OCI-LY1 (cell line): Measurements from ENCODE around the gene LMBR1L.

Experiments used
- CTCF ChIP-seq: fragments of 200-600 bp; sonication (generic), shearing (Covaris generic); IDR thresholded peaks from 2 replicates; pipeline ENCODE4 v1.5.1; 2017; ENCODE audit warnings: mild to moderate bottlenecking, antibody characterized with exemption, low read length, moderate library complexity, mixed read lengths
- EZH2 ChIP-seq: fragments of 200-600 bp; sonication (generic), shearing (Covaris generic); IDR thresholded peaks from 2 replicates; pipeline ENCODE4 v1.8.0; 2017; ENCODE audit warnings: borderline replicate concordance, mixed run types, mild to moderate bottlenecking, antibody characterized with exemption, low read length, moderate library complexity, mixed read lengths

GRCh38 chr12:49098035-49098451 lies 12.6 kb downstream of the LMBR1L start:
- TF ChIP-seq CTCF (peak; percentile 79), EZH2 (no peak)
